BJ (cell line): ENCODE measurements around the gene SPTB. TPM values are rescaled to one million over a fixed set of nuclear protein-coding genes. Genes with fewer than 3 reads are reported as not detected.

Experiments used
- CTCF ChIA-PET: fragments of 350-600 bp; formaldehyde crosslinking; extraction: SDS; loops from one replicate; lab custom pipeline; 2021; ENCODE audit warnings: antibody characterized with exemption, inconsistent platforms; lab: Yijun Ruan, JAX
- POLR2A ChIA-PET: fragments of 300-600 bp; sonication (Branson Sonifier 250); formaldehyde crosslinking; extraction: SDS; loops from one replicate; lab custom pipeline; 2021; ENCODE audit warnings: antibody characterized with exemption; lab: Charles Lee
- DNase-seq: peaks from one replicate; pipeline ENCODE4 v3.0.0-alpha.2; 2011; ENCODE audit warnings: low read depth
- H3K27me3 ChIP-seq: 2 replicates; pipeline ENCODE4 v1.6.0; 2011; ENCODE audit warnings: low read length; ENCODE audit not compliant: control insufficient read depth, insufficient read depth
- H3K36me3 ChIP-seq: 2 replicates; pipeline ENCODE4 v1.5.1; 2011; ENCODE audit warnings: low read length; ENCODE audit not compliant: control insufficient read depth, insufficient read depth
- H3K4me3 ChIP-seq: 2 replicates; pipeline ENCODE4 v1.5.1; 2011; ENCODE audit warnings: low read depth, mild to moderate bottlenecking, control low read depth, low read length
- CTCF ChIP-seq: IDR thresholded peaks from 2 replicates; pipeline ENCODE4 v1.5.1; 2011; ENCODE audit warnings: low read depth, mild to moderate bottlenecking, control low read depth, inconsistent platforms, low read length, moderate library complexity; ENCODE audit not compliant: insufficient read depth
- polyA plus RNA-seq: library from polyadenylated mRNA; depleted of rRNA; stranded (reverse); fragments of >200 nt; gene quantifications from 2 replicates; pipeline ENCODE4 v1.2.3, GENCODE V29; 2011

SPTB gene
- polyA plus RNA-seq, 1 experiment, result 0.02 TPM

- ChIA-PET CTCF (interaction anchor here (0.8 to 1.5 kb wide), 5 partner anchors 9 to 35 kb away, joined by 3 to 7 read pairs (median 4); no protein-coding TSS in a partner anchor), POLR2A (no interaction called here)
- TF ChIP-seq CTCF, result no peak
Measured at GRCh38 chr14:64725261-64725815, 154.4 kb downstream of the SPTB start.

GRCh38 chr14:64724578-64724930 lies 155.2 kb downstream of the SPTB start:
- peaks cover 2% of the 10 kb centered on the region; the same call in 1 of the 2 replicates for H3K36me3 ChIP-seq
- H3K4me3 ChIP-seq, result no peak overlapping the region
- no peak for TF ChIP-seq CTCF
- POLR2A ChIA-PET, result no interaction called here
- no peaks in the 10 kb centered on the region for H3K27me3 ChIP-seq
- CTCF ChIA-PET, result interaction anchor here (1.2 to 1.5 kb wide), 3 partner anchors 9 to 36 kb away, joined by 3 to 7 read pairs (median 4); no protein-coding TSS in a partner anchor
- no peak for DNase-seq

More at GRCh38 chr14:64725261-64725815, 154.4 kb downstream of the SPTB start:
- no peak for DNase-seq
- H3K4me3 ChIP-seq, result no peak overlapping the region
- H3K36me3 ChIP-seq, result peaks cover 2% of the 10 kb centered on the region; the same call in 1 of the 2 replicates
- no peaks in the 10 kb centered on the region for H3K27me3 ChIP-seq

GRCh38 chr14:64723691-64724577 lies 155.8 kb downstream of the SPTB start:
- Histone ChIP-seq H3K27me3 (no peaks in the 10 kb centered on the region), H3K4me3 (no peak overlapping the region), H3K36me3 (peaks cover 2% of the 10 kb centered on the region; the same call in 1 of the 2 replicates)
- DNase-seq, result no peak
- ChIA-PET POLR2A (no interaction called here), CTCF (interaction anchor here (0.8 to 1.5 kb wide), 3 partner anchors 17 to 37 kb away, joined by 3 to 7 read pairs (median 4); no protein-coding TSS in a partner anchor)
- TF ChIP-seq CTCF, result no peak

DNA sequence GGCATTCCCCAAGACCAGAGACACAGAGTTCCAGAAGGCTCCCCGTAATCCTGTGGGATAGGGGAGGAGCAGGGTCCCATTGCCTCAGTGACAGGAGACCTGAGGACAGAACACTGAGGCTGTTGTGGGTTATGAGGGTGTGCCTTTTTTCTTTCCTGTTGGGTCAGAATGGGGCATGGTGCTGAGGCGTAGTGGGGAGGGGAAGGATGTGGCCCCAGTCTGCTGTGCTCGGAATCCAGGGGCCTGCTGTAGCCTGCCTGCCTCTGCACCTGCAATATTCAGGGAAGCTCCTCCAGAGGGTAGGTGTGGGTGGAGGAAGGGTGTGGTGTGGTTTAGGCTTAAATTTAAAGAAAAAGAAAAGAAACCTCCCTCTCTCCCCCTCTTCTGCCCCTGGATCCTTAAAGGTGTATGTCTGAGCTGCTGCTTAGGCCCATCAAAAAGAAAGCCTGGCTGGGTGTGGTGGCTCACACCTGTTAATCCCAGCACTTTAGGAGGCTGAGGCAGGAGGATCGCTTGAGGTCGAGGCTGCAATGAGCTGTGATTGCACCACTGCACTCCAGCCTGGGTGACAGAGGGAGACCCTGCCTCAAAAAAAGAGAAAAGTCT lies 156.8 kb downstream of the SPTB start:
- ChIA-PET POLR2A (no interaction called here), CTCF (interaction anchor here (0.8 kb wide), 1 partner anchor 16 kb away, joined by 3 read pairs; no protein-coding TSS in a partner anchor)
- Histone ChIP-seq H3K4me3 (no peak overlapping the region), H3K36me3 (peaks cover 2% of the 10 kb centered on the region; the same call in 1 of the 2 replicates), H3K27me3 (no peaks in the 10 kb centered on the region)
- no peak for DNase-seq
- TF ChIP-seq CTCF, result no peak
